Measurements from ENCODE around the gene SZT2.
"Not testable (repeated sequence)": the region's sequence is repeated elsewhere in the genome, so short reads cannot be mapped to it uniquely, and the experiment has no call there.

GRCh38 chr1:43475611-43476401, 86.1 kb downstream of the SZT2 start:
- TF ChIP-seq, protein P1, sequence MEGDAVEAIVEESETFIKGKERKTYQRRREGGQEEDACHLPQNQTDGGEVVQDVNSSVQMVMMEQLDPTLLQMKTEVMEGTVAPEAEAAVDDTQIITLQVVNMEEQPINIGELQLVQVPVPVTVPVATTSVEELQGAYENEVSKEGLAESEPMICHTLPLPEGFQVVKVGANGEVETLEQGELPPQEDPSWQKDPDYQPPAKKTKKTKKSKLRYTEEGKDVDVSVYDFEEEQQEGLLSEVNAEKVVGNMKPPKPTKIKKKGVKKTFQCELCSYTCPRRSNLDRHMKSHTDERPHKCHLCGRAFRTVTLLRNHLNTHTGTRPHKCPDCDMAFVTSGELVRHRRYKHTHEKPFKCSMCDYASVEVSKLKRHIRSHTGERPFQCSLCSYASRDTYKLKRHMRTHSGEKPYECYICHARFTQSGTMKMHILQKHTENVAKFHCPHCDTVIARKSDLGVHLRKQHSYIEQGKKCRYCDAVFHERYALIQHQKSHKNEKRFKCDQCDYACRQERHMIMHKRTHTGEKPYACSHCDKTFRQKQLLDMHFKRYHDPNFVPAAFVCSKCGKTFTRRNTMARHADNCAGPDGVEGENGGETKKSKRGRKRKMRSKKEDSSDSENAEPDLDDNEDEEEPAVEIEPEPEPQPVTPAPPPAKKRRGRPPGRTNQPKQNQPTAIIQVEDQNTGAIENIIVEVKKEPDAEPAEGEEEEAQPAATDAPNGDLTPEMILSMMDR (IDR thresholded peaks at IDR 0.05): not testable (repeated sequence)
- TF ChIP-seq POLR2A (IDR thresholded peaks at IDR 0.05): not testable (repeated sequence)

Data from right lobe of liver (tissue), 4 donors.